GM19463 (cell line): ENCODE measurements around the gene DDN.
A peak's percentile ranks its signal among the peaks of the same experiment; 100 is the strongest.

Experiments used
- ATAC-seq: cut with Tn5 transposase; IDR thresholded peaks from one replicate; pipeline ENCODE4 v1.9.1; 2021; ENCODE audit warnings: mild to moderate bottlenecking, moderate library complexity; ENCODE audit not compliant: unreplicated experiment

DDN gene

GRCh38 chr12:48999371-49000131 is at the start of gene DDN:
DDN (minus strand) TSS chr12:48999375; CDS start chr12:48999287, 88 bp downstream.
- ATAC-seq, result peak; percentile 36

GRCh38 chr12:49048953-49049352 is 49.8 kb upstream of the DDN start:
- ATAC-seq, result no peak

GRCh38 chr12:49046129-49046895 is 47.1 kb upstream of the DDN start:
- ATAC-seq, result no peak

GRCh38 chr12:49044660-49045059 is 45.5 kb upstream of the DDN start:
- no peak for ATAC-seq

- ATAC-seq, result no peak
These were observed 44.7 kb upstream of the DDN start for GRCh38 chr12:49043856-49044258.

- ATAC-seq, result no peak
These were observed 44.1 kb upstream of the DDN start for GRCh38 chr12:49043241-49043640.

GRCh38 chr12:49041881-49042484 is 42.8 kb upstream of the DDN start:
- ATAC-seq, result no peak

GRCh38 chr12:49041036-49041880 is 42.1 kb upstream of the DDN start:
- ATAC-seq, result no peak

GRCh38 chr12:49040364-49040855 is 41.2 kb upstream of the DDN start:
- ATAC-seq, result no peak

- no peak for ATAC-seq
These were observed 40.5 kb upstream of the DDN start for GRCh38 chr12:49039421-49040363.

GRCh38 chr12:49038291-49038955 is 39.2 kb upstream of the DDN start:
- no peak for ATAC-seq

GRCh38 chr12:49037947-49038237 is 38.7 kb upstream of the DDN start:
- no peak for ATAC-seq

GRCh38 chr12:49037111-49037946 is 38.2 kb upstream of the DDN start:
- ATAC-seq, result no peak

GRCh38 chr12:49036029-49036428 is 36.9 kb upstream of the DDN start:
- no peak for ATAC-seq

- ATAC-seq, result no peak
These were observed 35.1 kb upstream of the DDN start for GRCh38 chr12:49034286-49034622.

GRCh38 chr12:49033611-49034285 is 34.6 kb upstream of the DDN start:
- no peak for ATAC-seq

- no peak for ATAC-seq
These were observed 33.7 kb upstream of the DDN start for GRCh38 chr12:49032679-49033447.
